Right atrium auricular region (tissue), 2 donors: ENCODE measurements around the gene TMUB1. TPM values are rescaled to one million over a fixed set of nuclear protein-coding genes. Genes with fewer than 3 reads are reported as not detected.
A peak's percentile ranks its signal among the peaks of the same experiment; 100 is the strongest.

ENCODE experiments used
- DNase-seq: peaks from one replicate; pipeline ENCODE4 v3.0.0-alpha.2; 2019; ENCODE audit warnings: low spot score
- H3K27ac ChIP-seq, 2 donors: fragments of 200-600 bp; sonication (generic); 1 replicate in 1 of 2; 2 replicates in 1 of 2; pipeline ENCODE4 v1.5.1; 2016 to 2019
- H3K27me3 ChIP-seq, 2 donors: fragments of 200-600 bp; sonication (generic); one replicate each; pipeline versions ENCODE4 v1.5.1 to v1.6.0; 2017 to 2019
- H3K36me3 ChIP-seq: fragments of 200-600 bp; sonication (generic); one replicate; pipeline ENCODE4 v1.5.1; 2016
- H3K4me1 ChIP-seq, 2 donors: fragments of 200-600 bp; sonication (generic); one replicate each; pipeline versions ENCODE4 v1.5.1 to v1.6.0; 2017 to 2019
- H3K4me3 ChIP-seq, 2 donors: fragments of 200-600 bp; sonication (generic); 1 replicate in 1 of 2; 2 replicates in 1 of 2; pipeline ENCODE4 v1.5.1; 2017 to 2019; ENCODE audit warnings: mild to moderate bottlenecking in 1 of 2, moderate library complexity in 1 of 2
- H3K9me3 ChIP-seq, 2 donors: fragments of 200-600 bp; sonication (generic); one replicate each; pipeline ENCODE4 v1.5.1; 2019
- CTCF ChIP-seq, 2 donors: fragments of 200-600 bp; sonication (generic); IDR thresholded peaks; one replicate each; pipeline ENCODE4 v1.5.1; 2019; ENCODE audit warnings: antibody characterized with exemption in 2 of 2
- total RNA-seq, 2 donors: library from RNA; depleted of rRNA; stranded (reverse); fragments of >200 nt; gene quantifications; one replicate each; pipeline ENCODE4 v1.1.0, GENCODE V29; 2016

The TMUB1 gene
- total RNA-seq, 2 donors from 2014 or later = 28.0 to 53.6 TPM

- peak overlapping the region; percentile 94 to 97 for H3K27ac ChIP-seq
These were observed 21.8 kb downstream of the TMUB1 start for GRCh38 chr7:151061213-151062110.

DNA sequence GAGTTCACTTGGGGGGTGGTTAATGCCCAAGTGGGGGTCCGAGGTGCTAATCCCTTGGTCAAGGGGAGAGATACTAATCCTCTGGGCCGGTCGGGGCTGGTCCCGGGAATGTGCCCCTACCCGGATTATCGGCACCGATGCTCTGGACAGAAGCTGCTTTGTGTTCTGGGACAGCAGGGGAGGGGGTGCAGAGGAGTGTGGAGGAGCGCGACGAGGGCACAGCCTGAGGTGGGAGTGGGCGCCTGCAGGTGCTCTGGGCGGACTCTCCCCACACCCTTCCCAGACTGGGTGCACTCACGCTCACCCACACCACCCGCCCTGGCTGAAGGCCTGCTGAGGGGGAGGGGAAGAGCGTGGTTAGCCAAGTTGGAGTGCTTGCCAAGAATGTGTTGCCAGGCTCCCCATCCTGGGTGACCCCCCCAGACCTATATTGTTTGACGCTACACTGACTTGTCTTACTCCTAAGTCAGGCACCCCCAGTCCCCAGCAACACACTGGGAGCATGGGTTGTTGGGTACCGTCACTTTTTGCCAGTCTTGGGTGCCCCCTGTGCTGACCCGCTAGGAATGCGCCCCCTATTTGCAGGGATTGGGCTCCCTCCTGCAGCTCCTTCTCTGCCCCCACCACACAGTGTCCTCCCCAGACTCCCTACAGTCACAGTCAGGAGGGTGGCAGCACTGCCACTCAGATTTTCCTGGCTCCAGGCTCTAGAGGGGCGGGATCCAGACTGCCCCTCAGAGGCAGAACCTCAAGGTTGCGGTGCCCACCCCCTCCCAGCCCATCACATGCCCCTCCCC is 22.7 kb downstream of the TMUB1 start:
- no peak for DNase-seq
- TF ChIP-seq CTCF (IDR thresholded peaks at IDR 0.05) = peak in 1 of 2 donors; percentile 25
- no peaks in the 10 kb centered on the region for H3K9me3 ChIP-seq
- peak overlapping the region; percentile 94 to 97 for H3K27ac ChIP-seq
- peaks cover 16% of the 10 kb centered on the region for H3K36me3 ChIP-seq
- H3K4me3 ChIP-seq = peak overlapping the region; percentile 67 to 85
- H3K27me3 ChIP-seq = no peaks in the 10 kb centered on the region
- H3K4me1 ChIP-seq = peaks cover 0 to 62% of the 10 kb centered on the region in 2 donors

More at GRCh38 chr7:151061213-151062110, 21.8 kb downstream of the TMUB1 start:
- peaks cover 0 to 62% of the 10 kb centered on the region in 2 donors for H3K4me1 ChIP-seq
- peak overlapping the region in 1 of 2 donors; percentile 85 for H3K4me3 ChIP-seq
- no peaks in the 10 kb centered on the region for H3K27me3 ChIP-seq
- no peaks in the 10 kb centered on the region for H3K9me3 ChIP-seq
- peaks cover 24% of the 10 kb centered on the region for H3K36me3 ChIP-seq
- no peak for DNase-seq
- TF ChIP-seq CTCF (IDR thresholded peaks at IDR 0.05) = no peak

DNA sequence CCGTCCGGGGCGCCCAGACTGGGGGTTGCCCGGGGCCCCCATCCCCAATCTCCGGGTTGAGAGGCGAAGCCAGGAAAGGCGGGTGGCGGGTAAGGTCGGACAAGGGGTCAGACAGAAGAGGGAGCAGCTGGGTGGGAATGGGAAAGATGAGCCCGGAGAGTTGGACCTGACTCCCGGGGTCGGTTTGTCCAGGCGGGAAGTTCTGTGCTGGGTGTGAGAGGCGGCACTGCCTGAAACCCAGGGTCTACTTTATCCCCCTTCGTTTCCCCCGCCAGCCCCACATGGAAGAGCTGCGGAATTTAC is 23.2 kb downstream of the TMUB1 start:
- no peak for DNase-seq
- Histone ChIP-seq H3K4me1 (peaks cover 0 to 62% of the 10 kb centered on the region in 2 donors), H3K27ac (peak overlapping the region; percentile 94 to 97)

GRCh38 chr7:151059367-151060112 is 23.8 kb downstream of the TMUB1 start, which contains the start of gene SLC4A2:
SLC4A2 (plus strand) TSS chr7:151059589; CDS start chr7:151061988, 2,399 bp downstream.
- Histone ChIP-seq H3K36me3 (peaks cover 5% of the 10 kb centered on the region), H3K4me1 (peaks cover 0 to 62% of the 10 kb centered on the region in 2 donors), H3K4me3 (peak within 1 kb of the TSS; percentile 67 to 85), H3K9me3 (no peaks in the 10 kb centered on the region), H3K27me3 (no peaks in the 10 kb centered on the region), H3K27ac (peak within 1 kb of the TSS; percentile 94 to 97)
- peak; percentile 77 for DNase-seq
- TF ChIP-seq CTCF (IDR thresholded peaks at IDR 0.05) = peak; percentile 51 to 71

More for the DNA sequence above, 23.2 kb downstream of the TMUB1 start:
- H3K9me3 ChIP-seq = no peaks in the 10 kb centered on the region
- peak overlapping the region; percentile 67 to 85 for H3K4me3 ChIP-seq
- H3K36me3 ChIP-seq = peaks cover 10% of the 10 kb centered on the region
- TF ChIP-seq CTCF (IDR thresholded peaks at IDR 0.05) = peak in 1 of 2 donors; percentile 4
- H3K27me3 ChIP-seq = no peaks in the 10 kb centered on the region

DNA sequence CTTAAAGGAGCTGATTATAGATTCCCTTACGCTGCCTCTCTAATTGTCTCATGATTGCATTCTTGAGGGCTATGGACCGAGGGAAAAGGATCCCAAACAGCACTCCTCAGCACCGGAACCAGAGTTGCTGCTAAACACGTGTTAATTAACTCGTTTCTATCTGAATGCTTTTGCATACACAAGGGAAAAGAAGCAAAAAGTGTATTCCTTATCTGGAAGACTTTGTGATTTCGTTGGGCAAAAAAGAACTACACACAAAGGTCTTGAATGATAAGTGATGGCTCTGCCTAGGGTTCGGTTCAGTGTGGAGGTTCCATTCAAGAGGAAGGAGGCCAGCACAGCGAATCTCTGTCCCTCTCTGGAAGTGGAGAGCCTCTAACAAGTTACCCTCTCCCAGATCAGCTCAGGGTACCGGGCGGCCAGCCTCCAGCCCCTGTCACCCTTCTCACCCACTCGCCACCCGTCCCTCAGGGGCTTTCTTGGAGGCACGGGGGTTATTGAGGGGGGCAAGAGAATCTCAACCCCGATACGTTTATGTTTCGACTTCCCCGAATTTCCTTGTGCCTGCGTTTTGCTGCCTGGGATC is 24.4 kb downstream of the TMUB1 start:
- H3K4me3 ChIP-seq = peak overlapping the region; percentile 67 to 85
- peak overlapping the region; percentile 94 to 97 for H3K27ac ChIP-seq
- peaks cover 0 to 62% of the 10 kb centered on the region in 2 donors for H3K4me1 ChIP-seq
- no peak for DNase-seq
- TF ChIP-seq CTCF (IDR thresholded peaks at IDR 0.05) = no peak
- H3K36me3 ChIP-seq = no peaks in the 10 kb centered on the region
- H3K9me3 ChIP-seq = no peaks in the 10 kb centered on the region
- H3K27me3 ChIP-seq = no peaks in the 10 kb centered on the region
